ENCODE measurements around the gene IGFL4.

Gene IGFL4

DNA sequence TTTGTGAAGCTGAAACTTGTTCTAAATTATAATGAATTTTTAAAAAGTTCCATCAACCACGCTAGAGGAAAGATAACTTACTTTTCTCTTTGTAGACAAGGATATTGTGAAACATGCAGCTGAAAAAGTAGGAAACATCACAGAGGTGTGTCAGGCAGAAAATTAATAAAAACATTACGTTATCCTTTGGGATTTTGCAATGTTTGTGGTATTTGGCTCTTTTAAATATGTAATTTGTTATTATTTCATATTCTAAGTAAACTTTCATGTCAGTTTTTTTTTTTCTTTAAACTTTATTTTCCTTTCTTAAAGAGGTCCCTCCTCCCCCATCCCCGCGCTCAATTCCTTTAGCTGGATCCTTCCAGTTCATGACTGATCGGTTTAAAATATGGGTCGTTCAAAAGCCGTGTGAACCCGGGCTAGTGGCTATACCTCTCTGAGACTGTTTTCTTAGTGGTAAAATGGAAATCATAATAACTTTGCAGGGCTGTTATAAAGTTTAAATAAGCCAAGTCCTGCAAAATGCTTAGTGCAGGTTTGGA is 46.3 kb downstream of the IGFL4 start:
- no peak for DNase-seq (ENCODE audit: low read depth)

DNA sequence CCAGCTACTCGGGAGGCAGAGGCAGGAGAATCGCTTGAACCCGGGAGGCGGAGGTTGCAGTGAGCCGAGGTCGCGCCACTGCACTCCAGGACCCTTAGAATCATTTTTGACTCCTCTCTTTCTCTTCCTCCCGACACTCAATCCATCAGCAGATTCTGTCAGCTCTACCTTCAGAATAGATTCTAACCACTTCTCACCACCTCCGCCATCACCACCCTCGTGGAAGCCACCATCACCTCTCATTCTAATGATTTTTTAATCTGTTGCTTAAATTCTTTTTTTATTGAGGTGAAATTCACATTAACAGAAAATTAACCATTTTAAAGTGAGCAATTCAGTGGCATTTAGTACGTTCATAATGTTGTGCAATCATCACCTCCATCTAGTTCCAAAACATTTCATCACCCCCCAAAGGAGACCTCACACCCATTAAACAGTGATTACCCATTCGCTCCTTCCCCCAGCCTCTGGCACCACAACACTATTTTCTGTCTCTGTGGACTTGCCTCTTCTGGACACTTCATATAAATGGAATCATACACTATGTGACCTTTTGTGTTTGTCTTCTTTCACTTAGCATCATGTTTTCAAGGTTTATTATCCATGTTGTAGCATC is 50.6 kb downstream of the IGFL4 start:
- DNase-seq (ENCODE audit: low read depth), result no peak
